Cardiac muscle cell (in vitro differentiated cells and primary cell): Measurements from ENCODE around the gene CPTP. TPM values are rescaled to one million over a fixed set of nuclear protein-coding genes. Genes with fewer than 3 reads are reported as not detected.

Experiments
- DNase-seq, 2 donors: peaks; one replicate each; pipeline versions ENCODE4 v3.0.0 to v3.0.0-alpha.2; 2010 to 2017; ENCODE audit warnings: low read depth in 1 of 2, low spot score in 1 of 2
- H3K27ac ChIP-seq: fragments of 200-600 bp; sonication (generic); 2 replicates; pipeline ENCODE4 v1.5.1; 2016
- H3K27me3 ChIP-seq: fragments of 200-600 bp; sonication (generic); 2 replicates; pipeline ENCODE4 v1.6.0; 2016; ENCODE audit warnings: control low read depth
- H3K36me3 ChIP-seq: fragments of 200-600 bp; sonication (generic); 2 replicates; pipeline ENCODE4 v1.5.1; 2016; ENCODE audit warnings: control low read depth
- H3K4me1 ChIP-seq: fragments of 200-600 bp; sonication (generic); 2 replicates; pipeline ENCODE4 v1.8.1; 2017; ENCODE audit warnings: low read depth, mild to moderate bottlenecking, mixed run types
- H3K4me3 ChIP-seq: fragments of 200-600 bp; sonication (generic); 2 replicates; pipeline ENCODE4 v1.5.1; 2016; ENCODE audit warnings: mild to moderate bottlenecking
- H3K9me3 ChIP-seq: fragments of 200-600 bp; sonication (generic); 2 replicates; pipeline ENCODE4 v1.5.1; 2017; ENCODE audit warnings: low read depth, mild to moderate bottlenecking, control low read depth
- polyA plus RNA-seq: library from polyadenylated mRNA; unstranded; fragments of >200 nt; fragmentation: Nextera tagmentation; extraction: Ambion mirVana; gene quantifications from 2 replicates; pipeline ENCODE4 v1.2.1, GENCODE V29; 2016
- total RNA-seq: library from RNA; depleted of rRNA; stranded (reverse); fragments of >200 nt; gene quantifications from 2 replicates; pipeline ENCODE4 v1.2.3, GENCODE V29; 2016
- TF ChIP-seq, protein P1 (sequence below): IDR thresholded peaks from 2 replicates; pipeline ENCODE4 v1.5.1; 2012; ENCODE audit warnings: low read depth, mild to moderate bottlenecking, low read length

The CPTP gene
- total and polyA plus RNA-seq, 2 experiments from 2014 or later: 33.7 to 38.5 TPM

DNA sequence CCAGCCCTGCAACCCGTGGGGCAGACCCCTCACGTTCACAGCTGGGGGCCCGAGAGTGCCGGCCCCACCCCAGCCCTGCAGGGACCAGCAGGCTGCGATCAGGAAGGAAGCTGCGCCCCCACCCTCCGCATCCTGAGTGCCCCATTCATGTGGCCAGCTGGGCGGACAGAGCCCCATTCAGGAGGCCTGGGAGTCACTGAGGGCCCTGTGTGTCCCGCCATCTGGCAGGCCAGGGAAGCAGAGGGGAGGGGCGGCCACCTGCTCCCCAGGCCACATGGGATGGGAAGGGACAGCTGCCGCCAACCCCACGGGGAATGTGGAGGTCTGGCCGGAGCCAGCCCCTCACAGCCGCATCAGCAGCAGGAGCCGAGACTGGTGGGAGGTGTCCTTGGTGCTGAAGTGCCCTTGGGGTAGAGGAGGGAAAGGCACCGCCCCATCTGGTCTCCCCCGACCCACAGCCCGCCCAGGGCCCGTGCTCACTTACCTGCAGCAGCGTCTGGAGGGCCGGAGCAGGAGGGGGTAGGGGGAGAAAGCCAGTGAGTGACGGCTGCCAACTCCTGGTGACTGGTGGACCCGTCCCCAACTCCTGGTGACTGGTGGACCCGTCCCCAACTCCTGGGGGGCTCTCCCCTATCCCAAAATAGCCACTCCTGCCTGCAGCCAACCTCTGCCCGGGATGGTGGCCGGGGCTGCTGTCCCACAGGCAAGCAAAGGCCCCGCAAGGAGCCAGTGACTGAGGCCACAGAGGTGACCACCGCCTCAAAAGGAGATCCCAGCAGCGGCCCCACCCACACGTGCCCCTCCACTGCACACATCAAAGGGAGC is 25.5 kb upstream of the CPTP start:
- TF ChIP-seq, protein P1, sequence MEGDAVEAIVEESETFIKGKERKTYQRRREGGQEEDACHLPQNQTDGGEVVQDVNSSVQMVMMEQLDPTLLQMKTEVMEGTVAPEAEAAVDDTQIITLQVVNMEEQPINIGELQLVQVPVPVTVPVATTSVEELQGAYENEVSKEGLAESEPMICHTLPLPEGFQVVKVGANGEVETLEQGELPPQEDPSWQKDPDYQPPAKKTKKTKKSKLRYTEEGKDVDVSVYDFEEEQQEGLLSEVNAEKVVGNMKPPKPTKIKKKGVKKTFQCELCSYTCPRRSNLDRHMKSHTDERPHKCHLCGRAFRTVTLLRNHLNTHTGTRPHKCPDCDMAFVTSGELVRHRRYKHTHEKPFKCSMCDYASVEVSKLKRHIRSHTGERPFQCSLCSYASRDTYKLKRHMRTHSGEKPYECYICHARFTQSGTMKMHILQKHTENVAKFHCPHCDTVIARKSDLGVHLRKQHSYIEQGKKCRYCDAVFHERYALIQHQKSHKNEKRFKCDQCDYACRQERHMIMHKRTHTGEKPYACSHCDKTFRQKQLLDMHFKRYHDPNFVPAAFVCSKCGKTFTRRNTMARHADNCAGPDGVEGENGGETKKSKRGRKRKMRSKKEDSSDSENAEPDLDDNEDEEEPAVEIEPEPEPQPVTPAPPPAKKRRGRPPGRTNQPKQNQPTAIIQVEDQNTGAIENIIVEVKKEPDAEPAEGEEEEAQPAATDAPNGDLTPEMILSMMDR: no peak
- peak in 1 of 2 donors; percentile 77 for DNase-seq

DNA sequence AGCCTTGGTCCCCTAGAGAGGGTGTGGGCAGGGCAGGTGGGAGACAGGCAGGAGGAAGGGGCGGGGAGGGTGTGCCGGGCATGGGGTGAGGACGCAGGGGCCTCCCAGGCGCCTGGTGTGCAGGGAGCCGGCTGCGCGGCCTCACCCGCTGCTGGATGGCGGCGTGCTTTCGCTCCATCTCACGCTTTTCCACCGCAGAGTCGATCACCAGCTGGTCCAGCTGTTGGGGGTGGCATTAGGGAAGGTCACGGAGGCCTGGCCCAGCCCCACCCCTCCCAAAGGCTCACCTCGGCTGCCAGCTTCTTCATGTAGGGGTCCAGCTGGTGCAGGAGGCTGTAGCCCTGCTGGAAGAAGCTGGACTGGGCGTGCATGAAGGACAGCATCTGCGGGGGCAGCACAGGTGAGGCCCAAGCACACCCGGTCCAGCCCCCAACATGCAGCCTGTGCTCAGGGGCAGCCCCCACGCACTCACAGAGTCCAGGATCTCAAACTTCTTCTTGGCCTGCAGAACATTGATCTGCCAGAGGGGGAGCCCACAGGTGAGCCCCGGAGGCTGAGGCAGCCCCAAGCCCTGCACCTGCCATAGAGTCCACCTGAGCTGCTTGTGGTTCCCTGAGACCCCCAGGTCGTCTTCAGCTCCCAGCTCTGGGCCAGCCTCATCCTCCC is 24.8 kb upstream of the CPTP start:
- H3K9me3 ChIP-seq: no peaks in the 10 kb centered on the region
- H3K27ac ChIP-seq: no peak overlapping the region
- no peaks in the 10 kb centered on the region for H3K36me3 ChIP-seq
- TF ChIP-seq, protein P1: peak; percentile 29
- no peaks in the 10 kb centered on the region for H3K4me1 ChIP-seq
- H3K27me3 ChIP-seq: no peaks in the 10 kb centered on the region
- no peak overlapping the region for H3K4me3 ChIP-seq
- DNase-seq: no peak

More for the DNA sequence above, 25.5 kb upstream of the CPTP start:
- H3K36me3 ChIP-seq: no peaks in the 10 kb centered on the region
- no peaks in the 10 kb centered on the region for H3K9me3 ChIP-seq
- no peak overlapping the region for H3K4me3 ChIP-seq
- no peaks in the 10 kb centered on the region for H3K27me3 ChIP-seq
- H3K4me1 ChIP-seq: no peaks in the 10 kb centered on the region
- H3K27ac ChIP-seq: no peak overlapping the region

DNA sequence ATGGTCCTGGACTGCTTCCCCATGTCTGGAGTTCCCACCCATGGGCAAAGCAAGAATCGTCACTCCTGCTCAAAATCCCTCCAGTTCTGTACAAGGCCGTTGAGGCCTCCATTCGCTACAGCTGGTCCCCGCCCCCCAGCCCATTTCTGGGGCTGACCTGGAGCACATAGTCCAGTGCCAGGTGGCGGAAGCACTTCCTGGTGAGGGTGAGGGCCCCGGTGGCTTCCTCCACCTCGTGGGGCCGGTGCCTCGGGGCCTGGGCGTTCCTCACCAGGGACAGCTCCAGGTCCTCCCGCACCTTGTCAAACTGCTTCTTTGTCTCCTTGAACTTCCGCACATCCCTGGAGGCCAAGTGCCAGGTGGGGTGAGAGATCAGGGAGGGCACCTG is 24.3 kb upstream of the CPTP start:
- Histone ChIP-seq H3K36me3 (no peaks in the 10 kb centered on the region), H3K9me3 (no peaks in the 10 kb centered on the region), H3K4me1 (peaks cover under 1% of the 10 kb centered on the region), H3K27ac (no peak overlapping the region), H3K27me3 (no peaks in the 10 kb centered on the region), H3K4me3 (no peak overlapping the region)
- no peak for DNase-seq
- TF ChIP-seq, protein P1: no peak

DNA sequence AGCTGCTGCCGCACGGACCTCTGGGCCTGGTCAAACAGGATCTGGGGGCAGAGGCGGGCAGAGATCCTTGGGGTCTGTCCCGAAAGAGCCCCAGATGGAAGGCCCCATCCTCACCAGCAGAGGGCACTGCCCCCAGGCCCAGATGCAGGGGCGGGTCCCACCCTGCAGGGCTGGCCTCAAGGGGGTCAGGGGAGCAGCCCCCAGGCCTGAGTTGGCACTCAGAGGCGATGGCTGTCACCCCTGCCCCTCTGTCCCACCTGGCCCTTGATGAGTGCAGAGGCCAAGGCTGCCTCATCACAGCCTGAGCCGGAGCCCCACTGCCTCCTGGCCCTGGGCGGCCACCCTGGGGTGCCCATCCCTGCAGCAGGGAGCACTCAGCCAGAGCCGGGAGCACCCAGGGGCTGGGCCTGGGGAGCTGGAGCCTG is 22.6 kb upstream of the CPTP start:
- TF ChIP-seq, protein P1: peak; percentile 54
- H3K4me1 ChIP-seq: peaks cover 18% of the 10 kb centered on the region
- H3K4me3 ChIP-seq: no peak overlapping the region
- no peaks in the 10 kb centered on the region for H3K9me3 ChIP-seq
- no peaks in the 10 kb centered on the region for H3K27me3 ChIP-seq
- no peak for DNase-seq
- no peak overlapping the region for H3K27ac ChIP-seq
- H3K36me3 ChIP-seq: no peaks in the 10 kb centered on the region

DNA sequence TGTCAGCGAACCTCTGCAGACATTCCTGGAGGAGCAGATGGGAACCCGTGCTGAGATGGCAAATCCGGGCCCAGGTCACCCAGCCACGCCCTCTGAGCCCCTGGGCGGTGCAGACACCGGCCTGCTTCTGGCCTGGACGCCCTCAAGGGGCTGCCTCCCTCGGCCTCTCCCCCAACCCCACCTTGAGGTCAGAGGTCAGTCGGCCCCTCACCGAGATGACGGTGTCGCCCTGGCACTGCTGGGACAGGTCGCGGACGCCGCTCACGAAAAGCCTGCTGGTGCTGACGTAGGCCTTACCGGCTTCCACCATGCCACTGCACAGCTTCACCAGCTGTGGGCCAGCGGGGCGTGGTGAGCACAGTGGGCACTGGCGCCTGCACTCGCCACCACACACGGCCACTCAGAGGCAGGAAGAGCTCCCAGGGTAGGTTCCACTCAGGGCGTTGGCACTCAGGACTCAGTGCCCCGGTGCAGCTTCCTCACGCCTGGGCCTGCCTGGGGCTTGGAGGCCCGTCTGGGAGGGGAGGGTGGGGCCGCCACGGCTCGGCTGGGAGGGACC is 21.6 kb upstream of the CPTP start:
- Histone ChIP-seq H3K9me3 (no peaks in the 10 kb centered on the region), H3K36me3 (no peaks in the 10 kb centered on the region), H3K27ac (no peak overlapping the region), H3K4me3 (no peak overlapping the region), H3K27me3 (no peaks in the 10 kb centered on the region), H3K4me1 (peaks cover 18% of the 10 kb centered on the region)
- TF ChIP-seq, protein P1: no peak
- DNase-seq: no peak
